ENCODE measurements around the gene RAB38.

Gene RAB38

DNA sequence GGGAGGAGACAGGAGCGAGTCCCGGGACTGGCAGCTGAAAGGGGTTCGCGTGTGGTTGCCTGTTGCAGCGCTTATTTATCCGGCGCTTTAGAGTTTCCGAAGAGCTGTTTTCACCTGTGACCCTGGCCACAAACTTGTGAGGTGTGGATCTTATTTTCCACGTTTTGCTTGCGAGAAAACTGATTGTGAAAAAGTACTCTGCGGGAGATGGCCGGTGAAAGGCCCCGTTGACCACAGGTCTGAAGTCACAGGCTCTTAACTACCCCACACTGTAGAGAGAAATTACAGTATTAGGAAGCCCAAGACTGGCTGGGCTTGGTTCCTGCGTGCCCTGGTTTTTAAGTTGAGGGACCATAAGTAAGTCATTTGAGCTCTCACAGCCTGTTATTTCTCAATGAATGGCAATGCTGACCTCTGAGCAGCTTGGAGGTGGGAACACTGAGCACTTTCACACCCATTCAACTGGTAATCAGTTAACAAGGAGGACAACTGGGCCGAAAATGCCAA lies 379 bp upstream of the RAB38 start:
- H3K4me3 ChIP-seq (ENCODE audit: control insufficient read depth, low read depth, low read length): peak overlapping the region; percentile 58
- TF ChIP-seq, protein P1, sequence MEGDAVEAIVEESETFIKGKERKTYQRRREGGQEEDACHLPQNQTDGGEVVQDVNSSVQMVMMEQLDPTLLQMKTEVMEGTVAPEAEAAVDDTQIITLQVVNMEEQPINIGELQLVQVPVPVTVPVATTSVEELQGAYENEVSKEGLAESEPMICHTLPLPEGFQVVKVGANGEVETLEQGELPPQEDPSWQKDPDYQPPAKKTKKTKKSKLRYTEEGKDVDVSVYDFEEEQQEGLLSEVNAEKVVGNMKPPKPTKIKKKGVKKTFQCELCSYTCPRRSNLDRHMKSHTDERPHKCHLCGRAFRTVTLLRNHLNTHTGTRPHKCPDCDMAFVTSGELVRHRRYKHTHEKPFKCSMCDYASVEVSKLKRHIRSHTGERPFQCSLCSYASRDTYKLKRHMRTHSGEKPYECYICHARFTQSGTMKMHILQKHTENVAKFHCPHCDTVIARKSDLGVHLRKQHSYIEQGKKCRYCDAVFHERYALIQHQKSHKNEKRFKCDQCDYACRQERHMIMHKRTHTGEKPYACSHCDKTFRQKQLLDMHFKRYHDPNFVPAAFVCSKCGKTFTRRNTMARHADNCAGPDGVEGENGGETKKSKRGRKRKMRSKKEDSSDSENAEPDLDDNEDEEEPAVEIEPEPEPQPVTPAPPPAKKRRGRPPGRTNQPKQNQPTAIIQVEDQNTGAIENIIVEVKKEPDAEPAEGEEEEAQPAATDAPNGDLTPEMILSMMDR (IDR thresholded peaks at IDR 0.05; ENCODE audit: control insufficient read depth, insufficient read depth, low read depth, low read length, missing control alignments): no peak
- no peak for DNase-seq (ENCODE audit: low read depth)

DNA sequence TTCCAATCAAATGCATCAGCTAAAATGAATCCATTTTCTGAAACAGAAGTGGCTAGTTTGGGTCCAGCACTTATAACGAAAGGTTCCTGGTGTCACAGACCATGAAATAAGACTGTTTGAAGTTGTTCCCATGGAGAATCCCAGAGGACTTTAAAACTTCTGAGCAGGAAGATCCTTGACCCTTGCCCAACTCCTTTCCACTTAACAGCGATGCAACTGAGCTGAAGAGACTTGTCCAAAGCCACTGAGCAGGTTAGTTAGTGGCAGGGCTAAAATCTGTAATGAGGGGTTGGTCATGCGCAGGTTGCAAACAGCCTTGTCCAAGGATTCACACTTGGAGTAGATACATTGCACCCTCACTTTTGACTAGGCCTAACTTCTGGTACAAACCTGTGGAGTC lies 1.3 kb downstream of the RAB38 start:
- no peak overlapping the region for H3K4me3 ChIP-seq (ENCODE audit: control insufficient read depth, low read depth, low read length)
- DNase-seq (ENCODE audit: low read depth): no peak
- TF ChIP-seq, protein P1 (IDR thresholded peaks at IDR 0.05; ENCODE audit: control insufficient read depth, insufficient read depth, low read depth, low read length, missing control alignments): no peak

DNA sequence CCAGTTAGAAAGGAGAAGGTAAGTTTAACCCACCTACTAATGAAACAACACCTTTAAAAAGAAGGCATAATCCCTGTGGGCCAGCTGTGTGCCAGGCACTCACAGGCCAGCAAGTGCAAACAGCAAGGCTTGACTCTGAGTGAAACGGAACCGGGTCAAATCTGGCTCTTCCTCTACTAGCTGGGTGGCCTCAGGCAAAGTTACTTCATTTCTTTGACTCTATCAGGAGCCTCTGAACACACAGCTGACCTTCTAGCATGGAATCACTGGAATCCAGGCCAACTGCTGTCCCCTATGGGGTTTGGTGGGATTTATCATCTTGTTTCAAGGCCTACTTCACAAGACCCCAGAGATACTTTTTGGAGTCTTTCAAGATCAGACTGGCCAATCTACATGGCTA lies 3.3 kb downstream of the RAB38 start:
- DNase-seq (ENCODE audit: low read depth): no peak
- TF ChIP-seq, protein P1 (IDR thresholded peaks at IDR 0.05; ENCODE audit: control insufficient read depth, insufficient read depth, low read depth, low read length, missing control alignments): no peak
- no peak overlapping the region for H3K4me3 ChIP-seq (ENCODE audit: control insufficient read depth, low read depth, low read length)

DNA sequence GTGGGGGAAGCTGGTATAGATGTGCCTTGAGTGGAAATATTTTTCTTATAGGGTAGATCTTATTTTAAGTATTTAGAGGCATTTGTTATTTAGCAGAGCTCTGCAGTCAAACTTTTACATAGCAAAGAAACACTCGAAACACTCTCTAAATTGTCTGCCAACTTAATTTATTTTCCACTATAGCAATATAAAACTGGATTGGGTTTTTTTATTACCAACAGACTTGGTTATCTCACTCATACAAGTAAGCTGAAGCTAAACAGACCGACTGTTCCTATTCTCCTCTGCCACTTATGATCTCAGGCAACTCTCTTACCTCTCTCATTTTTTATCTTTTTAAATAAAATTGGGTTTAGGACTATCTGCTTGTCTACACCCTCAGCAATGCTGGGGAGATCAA lies 4.6 kb downstream of the RAB38 start:
- no peak for DNase-seq (ENCODE audit: low read depth)
- TF ChIP-seq, protein P1 (IDR thresholded peaks at IDR 0.05; ENCODE audit: control insufficient read depth, insufficient read depth, low read depth, low read length, missing control alignments): no peak

DNA sequence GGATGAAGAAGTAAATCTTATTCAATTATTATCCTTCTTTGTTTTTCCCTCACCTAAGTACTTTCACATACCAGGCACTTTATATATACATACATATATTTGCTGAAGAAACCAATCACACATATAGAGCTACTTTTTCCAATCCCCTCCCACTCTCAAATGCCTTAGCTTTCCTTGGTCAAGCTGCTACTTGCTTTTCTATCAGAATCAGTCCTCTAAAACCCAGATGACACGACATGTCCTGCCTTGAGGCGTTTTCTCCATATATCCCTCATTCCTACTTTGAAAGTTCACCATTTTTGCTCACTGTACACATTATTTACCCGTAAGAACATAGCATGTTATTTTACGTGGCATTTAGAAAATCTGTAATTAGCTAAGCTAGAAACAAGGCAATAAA lies 5.4 kb downstream of the RAB38 start:
- no peak for DNase-seq (ENCODE audit: low read depth)
- no peak overlapping the region for H3K4me3 ChIP-seq (ENCODE audit: control insufficient read depth, low read depth, low read length)
- TF ChIP-seq, protein P1 (IDR thresholded peaks at IDR 0.05; ENCODE audit: control insufficient read depth, insufficient read depth, low read depth, low read length, missing control alignments): no peak

More for the DNA sequence above, 4.6 kb downstream of the RAB38 start:
- no peak overlapping the region for H3K4me3 ChIP-seq (ENCODE audit: control insufficient read depth, low read depth, low read length)

DNA sequence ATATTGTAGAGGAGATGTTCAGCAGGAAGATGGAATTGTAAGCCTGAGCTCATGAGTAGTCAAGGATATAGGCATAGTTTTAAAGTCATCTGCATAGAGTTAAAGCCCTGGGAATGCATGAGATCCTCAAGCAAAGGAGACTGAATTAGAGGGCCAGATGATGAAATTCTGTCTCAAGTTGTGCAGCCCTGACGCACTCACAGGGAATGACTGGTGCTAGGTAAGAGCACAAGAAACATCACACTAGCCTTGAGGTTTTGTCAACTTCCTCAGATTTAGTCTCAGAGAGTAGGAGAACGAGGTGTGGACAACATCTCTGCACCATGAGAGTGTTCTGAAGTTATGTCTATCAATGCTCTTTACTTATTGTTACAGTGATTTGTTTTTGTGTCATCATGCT lies 5.8 kb downstream of the RAB38 start:
- DNase-seq (ENCODE audit: low read depth): peak; percentile 42
- TF ChIP-seq, protein P1 (IDR thresholded peaks at IDR 0.05; ENCODE audit: control insufficient read depth, insufficient read depth, low read depth, low read length, missing control alignments): no peak
- no peak overlapping the region for H3K4me3 ChIP-seq (ENCODE audit: control insufficient read depth, low read depth, low read length)

DNA sequence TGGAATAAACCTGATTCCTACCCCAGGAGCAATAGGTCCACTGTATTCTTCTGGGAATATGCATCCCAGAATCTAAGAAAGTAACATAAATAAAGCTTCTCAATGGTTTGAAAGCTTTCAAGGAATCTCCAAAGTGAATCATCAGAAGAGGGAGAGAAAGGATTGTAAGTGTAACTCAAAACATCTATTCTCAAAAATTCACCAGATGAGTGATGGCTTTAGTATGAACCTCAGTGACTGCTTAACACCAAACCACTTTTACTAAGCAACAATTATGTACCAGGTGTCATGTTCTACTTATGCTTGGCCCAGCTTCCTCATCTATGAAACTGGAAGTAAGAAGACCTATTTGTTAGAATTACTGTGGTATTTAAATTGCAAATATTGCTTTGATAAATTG lies 7.4 kb downstream of the RAB38 start:
- DNase-seq (ENCODE audit: low read depth): no peak
- TF ChIP-seq, protein P1 (IDR thresholded peaks at IDR 0.05; ENCODE audit: control insufficient read depth, insufficient read depth, low read depth, low read length, missing control alignments): no peak
- H3K4me3 ChIP-seq (ENCODE audit: control insufficient read depth, low read depth, low read length): no peak overlapping the region
